Measurements from ENCODE around the gene CSRP3. TPM values are rescaled to one million over a fixed set of nuclear protein-coding genes. Genes with fewer than 3 reads are reported as not detected.

CSRP3 gene
- total RNA-seq, 6 experiments from 2014 or later, result 0.22 to 0.81 TPM; not detected in 4

- 94% methylated on average over 4 of the region's 6 CpGs for WGBS (ENCODE audit: insufficient coverage, low coverage, low lambda C conversion rate, missing lambda C conversion rate)
- H3K4me3 ChIP-seq, result no peak overlapping the region
- TF ChIP-seq POLR2A (IDR thresholded peaks at IDR 0.05), result no peak
- no peak for TF ChIP-seq CTCF (IDR thresholded peaks at IDR 0.05)
These were observed 23.3 kb upstream of the CSRP3 start for GRCh38 chr11:19225123-19225522.

GRCh38 chr11:19220903-19221724 lies 19.3 kb upstream of the CSRP3 start:
- 60% methylated on average over 2 of the region's 3 CpGs for WGBS (ENCODE audit: insufficient coverage, low coverage, low lambda C conversion rate, missing lambda C conversion rate)
- TF ChIP-seq CTCF (IDR thresholded peaks at IDR 0.05) (no peak), POLR2A (IDR thresholded peaks at IDR 0.05) (no peak)
- no peak overlapping the region for H3K27ac ChIP-seq
- H3K4me1 ChIP-seq, result no peaks in the 10 kb centered on the region
- no peak for ATAC-seq
- H3K27me3 ChIP-seq, result no peaks in the 10 kb centered on the region
- H3K36me3 ChIP-seq, result no peaks in the 10 kb centered on the region
- H3K4me3 ChIP-seq, result no peak overlapping the region
- no peak for DNase-seq
- H3K9me3 ChIP-seq, result no peaks in the 10 kb centered on the region
- intact Hi-C loops (cut with DNase I), result no loop called here

More at GRCh38 chr11:19225123-19225522, 23.3 kb upstream of the CSRP3 start:
- no peak for ATAC-seq
- DNase-seq, result no peak
- intact Hi-C loops (cut with DNase I), result no loop called here
- Histone ChIP-seq H3K27me3 (no peaks in the 10 kb centered on the region), H3K36me3 (no peaks in the 10 kb centered on the region), H3K9me3 (no peaks in the 10 kb centered on the region), H3K4me1 (no peaks in the 10 kb centered on the region), H3K27ac (no peak overlapping the region)

- no peaks in the 10 kb centered on the region for H3K9me3 ChIP-seq
- WGBS (ENCODE audit: insufficient coverage, low coverage, low lambda C conversion rate, missing lambda C conversion rate), result 56% methylated on average over 6 of the region's 15 CpGs
- TF ChIP-seq POLR2A (IDR thresholded peaks at IDR 0.05) (no peak), CTCF (IDR thresholded peaks at IDR 0.05) (no peak)
- no peak overlapping the region for H3K4me3 ChIP-seq
- ATAC-seq (no peak), DNase-seq (no peak)
- no peaks in the 10 kb centered on the region for H3K36me3 ChIP-seq
- no peaks in the 10 kb centered on the region for H3K4me1 ChIP-seq
- H3K27ac ChIP-seq, result no peak overlapping the region
- intact Hi-C loops (cut with DNase I), result no loop called here
- H3K27me3 ChIP-seq, result no peaks in the 10 kb centered on the region
These were observed 17.1 kb upstream of the CSRP3 start for GRCh38 chr11:19218786-19219460.

- no peak for TF ChIP-seq CTCF (IDR thresholded peaks at IDR 0.05)
- TF ChIP-seq POLR2A (IDR thresholded peaks at IDR 0.05), result no peak
- Histone ChIP-seq H3K9me3 (no peaks in the 10 kb centered on the region), H3K27ac (no peak overlapping the region), H3K27me3 (no peaks in the 10 kb centered on the region), H3K36me3 (no peaks in the 10 kb centered on the region), H3K4me3 (no peak overlapping the region), H3K4me1 (no peaks in the 10 kb centered on the region)
- DNase-seq (no peak), ATAC-seq (no peak)
- intact Hi-C loops (cut with DNase I), result no loop called here
- WGBS (ENCODE audit: insufficient coverage, low coverage, low lambda C conversion rate, missing lambda C conversion rate), result 47% methylated on average over 3 of the region's 3 CpGs
These were observed 16.4 kb upstream of the CSRP3 start for GRCh38 chr11:19218216-19218615.

All from right lobe of liver (tissue), 6 donors.